CD4-positive, alpha-beta T cell (primary cell): Measurements from ENCODE around the gene DCAF6. TPM values are rescaled to one million over a fixed set of nuclear protein-coding genes. Genes with fewer than 3 reads are reported as not detected.

Experiments
- ATAC-seq: fragments of 200-7000 bp; cut with Tn5 transposase; one replicate; pipeline ENCODE4 v1.10.0; 2022; ENCODE audit warnings: mild to moderate bottlenecking; ENCODE audit not compliant: poor library complexity
- CTCF ChIA-PET: fragments of 350-600 bp; sonication (Branson Sonifier 250); formaldehyde crosslinking; loops from one replicate; lab custom pipeline; 2021; ENCODE audit warnings: antibody characterized with exemption, inconsistent platforms; lab: Charles Lee
- POLR2A ChIA-PET: fragments of 350-600 bp; sonication (Branson Sonifier 250); formaldehyde crosslinking; loops from one replicate; lab custom pipeline; 2021; ENCODE audit warnings: antibody characterized with exemption, inconsistent platforms; lab: Charles Lee
- DNase-seq, 14 experiments: peaks; one replicate each; pipeline ENCODE4 v3.0.0-alpha.2; 2013 to 2020; ENCODE audit warnings: mixed read lengths in 2 of 14
- H3K27ac ChIP-seq, 2 donors: one replicate each; pipeline versions ENCODE4 v1.5.1 to v1.7.0; 2013; ENCODE audit warnings: low read length in 2 of 2, low read depth in 1 of 2, mild to moderate bottlenecking in 1 of 2
- H3K27me3 ChIP-seq, 2 experiments: 1 replicate in 1 of 2; 2 replicates in 1 of 2; pipeline versions ENCODE4 v1.6.1 to v1.7.0; 2013; ENCODE audit warnings: low read length in 2 of 2, control low read depth in 1 of 2, mild to moderate bottlenecking in 1 of 2, moderate library complexity in 1 of 2; ENCODE audit not compliant: insufficient read depth in 2 of 2, control insufficient read depth in 1 of 2
- H3K36me3 ChIP-seq: one replicate; pipeline ENCODE4 v1.6.1; 2013; ENCODE audit warnings: low read length, control low read depth; ENCODE audit not compliant: insufficient read depth
- H3K4me1 ChIP-seq: one replicate; pipeline ENCODE4 v1.6.1; 2013; ENCODE audit warnings: low read length, control low read depth; ENCODE audit not compliant: insufficient read depth
- H3K4me3 ChIP-seq: one replicate; pipeline ENCODE4 v1.5.1; 2013; ENCODE audit warnings: mild to moderate bottlenecking, low read length, moderate library complexity
- H3K9me3 ChIP-seq, 2 experiments: 1 replicate in 1 of 2; 2 replicates in 1 of 2; pipeline versions ENCODE4 v1.6.1 to v1.7.0; 2013; ENCODE audit warnings: low read length in 2 of 2, mild to moderate bottlenecking in 2 of 2, control low read depth in 1 of 2, moderate library complexity in 1 of 2; ENCODE audit not compliant: control insufficient read depth in 1 of 2, insufficient read depth in 1 of 2
- H3K27ac Mint-ChIP-seq: one replicate; pipeline ENCODE4 v1.8.0; 2020; ENCODE audit warnings: mixed read lengths
- H3K27me3 Mint-ChIP-seq: one replicate; pipeline ENCODE4 v1.8.0; 2021; ENCODE audit warnings: mixed read lengths
- H3K36me3 Mint-ChIP-seq: one replicate; pipeline ENCODE4 v1.8.0; 2021; ENCODE audit warnings: low read depth, mixed read lengths
- H3K4me1 Mint-ChIP-seq: one replicate; pipeline ENCODE4 v1.8.0; 2021; ENCODE audit warnings: low read depth, mixed read lengths
- H3K4me3 Mint-ChIP-seq: one replicate; pipeline ENCODE4 v1.8.0; 2020; ENCODE audit warnings: mild to moderate bottlenecking, mixed read lengths
- H3K9me3 Mint-ChIP-seq: one replicate; pipeline ENCODE4 v1.8.0; 2020; ENCODE audit warnings: mixed read lengths
- CTCF ChIP-seq: fragments of 200-600 bp; IDR thresholded peaks from one replicate; pipeline ENCODE4 v1.8.0; 2022; ENCODE audit warnings: antibody characterized with exemption, mild to moderate bottlenecking
- intact Hi-C, 2 experiments: fragments of 100-400 bp; cut with DNase I in 1 of 2; cut with micrococcal nuclease in 1 of 2; formaldehyde crosslinking; loops; one replicate each; pipeline versions ENCODE4 v1.15.1 to v1.9.0; 2023 to 2025; cut with DNase I, micrococcal nuclease
- total RNA-seq, 174 experiments: library from RNA in 2 of 174; stranded (reverse) in 2 of 174; gene quantifications; one replicate each; pipeline ENCODE4 v1.2.3 and lab custom pipeline; 2021 to 2026

DCAF6 gene
- total RNA-seq, 2 experiments from 2014 or later = 13.3 to 13.6 TPM

GRCh38 chr1:167924543-167925231 is 11.8 kb upstream of the DCAF6 start:
- ATAC-seq (no peak), DNase-seq (no peak)
- no peak overlapping the region for H3K4me3 ChIP-seq
- Mint-ChIP-seq H3K36me3 (peaks cover 32% of the 10 kb centered on the region), H3K27ac (no peak overlapping the region), H3K9me3 (no peaks in the 10 kb centered on the region), H3K4me1 (peaks cover 31% of the 10 kb centered on the region), H3K4me3 (no peak overlapping the region), H3K27me3 (no peaks in the 10 kb centered on the region)
- H3K36me3 ChIP-seq = peaks cover 11% of the 10 kb centered on the region
- no peaks in the 10 kb centered on the region for H3K4me1 ChIP-seq
- ChIA-PET POLR2A (no interaction called here), CTCF (no interaction called here)
- intact Hi-C loops = no loop called here
- H3K27ac ChIP-seq = no peak overlapping the region
- H3K27me3 ChIP-seq = no peaks in the 10 kb centered on the region
- H3K9me3 ChIP-seq = no peaks in the 10 kb centered on the region
- no peak for TF ChIP-seq CTCF

DNA sequence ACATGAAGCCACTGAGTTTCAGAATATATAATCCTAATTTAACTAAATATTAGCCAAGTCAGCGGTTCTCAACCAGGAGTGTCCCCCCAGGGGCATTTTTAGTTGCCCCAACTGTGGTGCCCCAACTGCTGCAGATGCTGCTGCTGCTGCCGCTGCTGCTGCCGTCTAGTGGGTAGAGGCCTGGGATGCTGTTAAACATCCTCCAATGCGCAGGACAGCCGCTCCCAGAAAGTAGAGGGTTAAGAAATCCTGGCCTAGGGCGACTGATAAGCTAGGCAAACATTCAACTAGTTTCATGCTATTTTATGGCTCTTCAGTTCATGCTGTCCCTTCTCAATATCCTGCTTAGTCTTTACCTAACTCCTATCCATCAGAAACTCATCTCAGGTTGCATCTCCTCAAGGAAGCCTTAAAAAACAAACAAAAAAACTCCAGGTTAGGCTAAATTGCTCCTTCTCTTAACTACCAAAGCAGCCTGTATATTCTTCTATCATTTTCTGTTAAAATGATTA is 9.9 kb upstream of the DCAF6 start:
- Mint-ChIP-seq H3K9me3 (no peaks in the 10 kb centered on the region), H3K27me3 (no peaks in the 10 kb centered on the region), H3K27ac (no peak overlapping the region), H3K4me1 (peaks cover 33% of the 10 kb centered on the region), H3K36me3 (peaks cover 23% of the 10 kb centered on the region), H3K4me3 (no peak overlapping the region)
- no peak for DNase-seq
- H3K27me3 ChIP-seq = no peaks in the 10 kb centered on the region
- H3K36me3 ChIP-seq = peaks cover 8% of the 10 kb centered on the region
- no peaks in the 10 kb centered on the region for H3K4me1 ChIP-seq
- CTCF ChIA-PET = no interaction called here
- ATAC-seq = no peak
- intact Hi-C loops = no loop called here
- POLR2A ChIA-PET = interaction anchor here (1.2 kb wide), 1 partner anchor 9 kb away, joined by 5 read pairs; no protein-coding TSS in a partner anchor
- no peak for TF ChIP-seq CTCF
- no peaks in the 10 kb centered on the region for H3K9me3 ChIP-seq
- no peak overlapping the region for H3K27ac ChIP-seq
- H3K4me3 ChIP-seq = no peak overlapping the region

DNA sequence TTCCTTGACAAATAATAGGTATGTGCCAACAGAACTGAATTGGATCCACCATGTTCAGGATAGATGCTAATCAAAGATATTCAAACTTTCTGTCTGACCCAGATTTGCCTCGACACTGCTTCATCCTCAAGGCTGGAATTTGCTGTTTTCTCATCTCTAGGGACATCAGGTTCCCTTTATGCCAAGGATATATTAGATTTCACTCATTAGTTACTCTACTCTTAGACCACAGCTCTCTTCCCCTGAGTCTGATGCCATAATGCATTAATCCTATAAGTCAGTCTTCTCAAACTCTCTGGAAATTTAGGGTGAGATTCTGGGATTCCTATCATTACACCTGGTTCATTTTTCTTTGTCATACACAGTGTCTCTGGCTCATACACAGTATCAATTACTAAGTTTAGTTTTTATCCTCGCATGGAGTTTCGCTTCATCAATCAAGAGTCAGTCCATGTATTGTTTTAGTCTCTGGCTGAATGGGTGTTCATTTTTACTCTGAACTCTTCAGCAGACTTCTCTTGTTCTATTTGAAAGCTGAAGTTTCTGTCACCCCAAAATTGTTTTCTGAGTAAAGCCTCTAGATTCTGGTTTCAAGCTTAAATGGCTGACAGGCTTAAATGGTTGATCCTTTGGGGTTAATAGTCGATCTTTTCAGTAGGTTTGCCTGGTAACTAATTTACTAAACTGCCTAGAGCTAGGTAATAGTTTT is 9.3 kb upstream of the DCAF6 start:
- no peak overlapping the region for H3K27ac ChIP-seq
- no peak for TF ChIP-seq CTCF
- H3K4me1 Mint-ChIP-seq = peaks cover 30% of the 10 kb centered on the region

More for the DNA sequence above, 9.3 kb upstream of the DCAF6 start:
- H3K27ac Mint-ChIP-seq = no peak overlapping the region
- H3K27me3 Mint-ChIP-seq = no peaks in the 10 kb centered on the region
- H3K27me3 ChIP-seq = no peaks in the 10 kb centered on the region
- intact Hi-C loops = no loop called here
- H3K36me3 Mint-ChIP-seq = peaks cover 21% of the 10 kb centered on the region
- peaks cover 8% of the 10 kb centered on the region for H3K36me3 ChIP-seq
- no peaks in the 10 kb centered on the region for H3K4me1 ChIP-seq
- DNase-seq = no peak
- ChIA-PET CTCF (no interaction called here), POLR2A (interaction anchor here (0.8 kb wide), 2 partner anchors 9 to 10 kb away, joined by 4 to 5 read pairs; partner anchors contain the start of genes DCAF6 and MPC2)
- no peaks in the 10 kb centered on the region for H3K9me3 ChIP-seq
- no peaks in the 10 kb centered on the region for H3K9me3 Mint-ChIP-seq
- no peak overlapping the region for H3K4me3 Mint-ChIP-seq
- H3K4me3 ChIP-seq = no peak overlapping the region
- ATAC-seq = no peak
